H9 (cell line): ENCODE results near the gene MTURN. TPM values are rescaled to one million over a fixed set of nuclear protein-coding genes. Genes with fewer than 3 reads are reported as not detected.

Source experiments
- DNase-seq: peaks from one replicate; pipeline ENCODE4 v3.0.0-alpha.2; 2017
- H2AFZ ChIP-seq: one replicate; pipeline ENCODE4 v1.6.1; 2013; ENCODE audit warnings: mild to moderate bottlenecking, low read length, control low read depth, moderate library complexity
- H2AK5ac ChIP-seq: 2 replicates; pipeline ENCODE4 v1.6.1; 2013; ENCODE audit warnings: low read length, control low read depth, mixed read lengths; ENCODE audit not compliant: insufficient read length
- H2BK120ac ChIP-seq: one replicate; pipeline ENCODE4 v1.6.1; 2013; ENCODE audit warnings: low read depth, mild to moderate bottlenecking, low read length, control low read depth, inconsistent platforms; ENCODE audit not compliant: poor library complexity, severe bottlenecking
- H2BK12ac ChIP-seq: 2 replicates; pipeline ENCODE4 v1.6.1; 2013; ENCODE audit warnings: low read length, control low read depth, mixed read lengths, low read depth; ENCODE audit not compliant: insufficient read length
- H2BK15ac ChIP-seq: 2 replicates; pipeline ENCODE4 v1.6.1; 2013; ENCODE audit warnings: low read depth, low read length, control low read depth
- H2BK20ac ChIP-seq: one replicate; pipeline ENCODE4 v1.6.1; 2013; ENCODE audit warnings: low read depth, mild to moderate bottlenecking, low read length, control low read depth, inconsistent platforms; ENCODE audit not compliant: poor library complexity, severe bottlenecking
- H2BK5ac ChIP-seq: 2 replicates; pipeline ENCODE4 v1.6.1; 2013; ENCODE audit warnings: low read length, control low read depth, mixed read lengths; ENCODE audit not compliant: insufficient read length
- H3K14ac ChIP-seq: 2 replicates; pipeline ENCODE4 v1.6.1; 2013; ENCODE audit warnings: low read length, control low read depth; ENCODE audit not compliant: insufficient read depth
- H3K18ac ChIP-seq: 2 replicates; pipeline ENCODE4 v1.6.1; 2013; ENCODE audit warnings: low read depth, mild to moderate bottlenecking, mixed read lengths, low read length, control low read depth; ENCODE audit not compliant: insufficient read length
- H3K23ac ChIP-seq: 2 replicates; pipeline ENCODE4 v1.6.1; 2013; ENCODE audit warnings: low read length, control low read depth, mixed read lengths, low read depth; ENCODE audit not compliant: insufficient read length
- H3K23me2 ChIP-seq: 2 replicates; pipeline ENCODE4 v1.6.1; 2013; ENCODE audit warnings: low read depth, mild to moderate bottlenecking, mixed read lengths, low read length, control low read depth; ENCODE audit not compliant: insufficient read length, poor library complexity, severe bottlenecking
- H3K27ac ChIP-seq: 2 replicates; pipeline ENCODE4 v1.5.1; 2013; ENCODE audit warnings: low read length, control low read depth, mixed read lengths, low read depth; ENCODE audit not compliant: insufficient read length
- H3K27me3 ChIP-seq: 2 replicates; pipeline ENCODE4 v1.6.1; 2013; ENCODE audit warnings: low read length, control low read depth, inconsistent platforms; ENCODE audit not compliant: insufficient read depth
- H3K4ac ChIP-seq: 2 replicates; pipeline ENCODE4 v1.6.1; 2013; ENCODE audit warnings: low read depth, mild to moderate bottlenecking, control low read depth, inconsistent platforms, low read length, moderate library complexity
- H3K4me1 ChIP-seq: 2 replicates; pipeline ENCODE4 v1.6.1; 2013; ENCODE audit warnings: low read length, control low read depth, inconsistent platforms; ENCODE audit not compliant: insufficient read depth
- H3K4me2 ChIP-seq: 2 replicates; pipeline ENCODE4 v1.6.1; 2013; ENCODE audit warnings: low read length, control low read depth, mixed read lengths; ENCODE audit not compliant: insufficient read length, insufficient read depth
- H3K56ac ChIP-seq: 2 replicates; pipeline ENCODE4 v1.6.1; 2013; ENCODE audit warnings: low read depth, mild to moderate bottlenecking, mixed read lengths, low read length, control low read depth; ENCODE audit not compliant: insufficient read length
- H3K79me1 ChIP-seq: 2 replicates; pipeline ENCODE4 v1.6.1; 2013; ENCODE audit warnings: low read depth, mild to moderate bottlenecking, moderate library complexity, low read length, control low read depth, inconsistent platforms; ENCODE audit not compliant: insufficient read depth, poor library complexity, severe bottlenecking
- H3K79me2 ChIP-seq: 2 replicates; pipeline ENCODE4 v1.6.1; 2013; ENCODE audit warnings: low read length, control low read depth, inconsistent platforms; ENCODE audit not compliant: insufficient read depth
- H3K9ac ChIP-seq: 2 replicates; pipeline ENCODE4 v1.6.1; 2013; ENCODE audit warnings: low read length, control low read depth, mixed read lengths; ENCODE audit not compliant: insufficient read length; ENCODE audit errors: extremely low read depth
- H3K9me3 ChIP-seq: one replicate; pipeline ENCODE4 v1.6.1; 2013; ENCODE audit warnings: low read depth, low read length, inconsistent platforms; ENCODE audit not compliant: control insufficient read depth
- H3T11ph ChIP-seq: one replicate; pipeline ENCODE4 v1.6.1; 2013; ENCODE audit warnings: mild to moderate bottlenecking, low read length, control low read depth, inconsistent platforms
- H4K20me1 ChIP-seq: one replicate; pipeline ENCODE4 v1.6.1; 2013; ENCODE audit not compliant: control insufficient read depth, insufficient read length, insufficient read depth
- H4K5ac ChIP-seq: 2 replicates; pipeline ENCODE4 v1.6.1; 2013; ENCODE audit warnings: low read depth, mild to moderate bottlenecking, mixed read lengths, low read length, control low read depth; ENCODE audit not compliant: insufficient read length
- H4K8ac ChIP-seq: replicated peaks from 2 replicates; pipeline ENCODE4 v1.6.1; 2013; ENCODE audit warnings: low read length, control low read depth, mixed read lengths, low read depth; ENCODE audit not compliant: insufficient read length
- H4K91ac ChIP-seq: 2 replicates; pipeline ENCODE4 v1.6.1; 2013; ENCODE audit warnings: low read depth, mild to moderate bottlenecking, moderate library complexity, mixed read lengths, low read length, control low read depth; ENCODE audit not compliant: insufficient read length
- H3K27ac Mint-ChIP-seq, 3 experiments: 2 replicates in 2 of 3; 3 replicates in 1 of 3; pipeline ENCODE4 v1.8.0; 2020 to 2021; ENCODE audit warnings: mixed read lengths in 3 of 3, mild to moderate bottlenecking in 1 of 3, moderate library complexity in 1 of 3
- H3K27me3 Mint-ChIP-seq: 2 replicates; pipeline ENCODE4 v1.8.0; 2021; ENCODE audit warnings: low read depth, mild to moderate bottlenecking, moderate library complexity, mixed read lengths
- H3K36me3 Mint-ChIP-seq, 3 experiments: 2 replicates in 2 of 3; 3 replicates in 1 of 3; pipeline ENCODE4 v1.8.0; 2020 to 2021; ENCODE audit warnings: low read depth in 3 of 3, mixed read lengths in 3 of 3; ENCODE audit not compliant: insufficient read depth in 1 of 3
- H3K4me1 Mint-ChIP-seq, 2 experiments: 2 replicates each; pipeline ENCODE4 v1.8.0; 2020; ENCODE audit warnings: mixed read lengths in 2 of 2
- H3K4me3 Mint-ChIP-seq, 2 experiments: 2 replicates in 1 of 2; 3 replicates in 1 of 2; pipeline ENCODE4 v1.8.0; 2020 to 2021; ENCODE audit warnings: mild to moderate bottlenecking in 2 of 2, mixed read lengths in 2 of 2, moderate library complexity in 1 of 2
- H3K9me3 Mint-ChIP-seq, 2 experiments: 2 replicates in 1 of 2; 3 replicates in 1 of 2; pipeline ENCODE4 v1.8.0; 2020; ENCODE audit warnings: mild to moderate bottlenecking in 2 of 2, mixed read lengths in 2 of 2, moderate library complexity in 1 of 2
- WGBS: extraction: QIAGEN DNeasy Blood & Tissue Kit; methylation state at CpG from one replicate; pipeline ENCODE4 v1.1.7; 2013; ENCODE audit warnings: missing lambda C conversion rate, low lambda C conversion rate, mixed read lengths; ENCODE audit not compliant: insufficient read length; ENCODE audit errors: extremely low coverage; 5-methylcytosine and 5-hydroxymethylcytosine counted together
- total RNA-seq: library from RNA; stranded (reverse); gene quantifications from 2 replicates; pipeline ENCODE4 v1.2.1, GENCODE V29; 2021
- TF ChIP-seq, protein P1 (sequence below): fragments of 200-600 bp; sonication (generic); conservative IDR thresholded peaks from 3 replicates; pipeline ENCODE4 v1.8.0; 2021; ENCODE audit warnings: antibody characterized with exemption, mild to moderate bottlenecking

MTURN gene
- total RNA-seq, 1 experiment from 2014 or later: 3.4 TPM

DNA sequence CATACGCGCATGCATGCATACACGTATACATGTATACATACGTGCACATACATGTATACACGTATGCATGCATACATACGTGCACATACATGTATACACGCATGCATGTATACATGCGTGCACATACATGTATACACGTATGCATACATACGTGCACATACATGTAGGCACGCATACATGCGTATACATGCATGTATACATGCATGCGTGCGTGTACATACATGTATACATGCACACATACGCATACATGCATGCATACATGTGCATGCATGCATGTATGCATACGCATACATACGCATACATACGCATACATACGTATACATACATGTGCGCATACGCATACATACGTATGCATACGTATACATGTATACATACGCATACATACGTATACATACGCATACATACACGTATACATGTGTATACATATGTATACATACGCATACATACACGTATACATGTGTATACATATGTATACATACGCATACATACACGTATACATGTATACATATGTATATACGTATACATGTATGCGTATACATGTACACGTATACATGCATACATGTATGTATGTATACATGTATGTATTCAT lies 19.0 kb upstream of the MTURN start:
- no peak for DNase-seq
- Histone ChIP-seq H3K27ac (no peak overlapping the region), H2BK120ac (no peak overlapping the region), H2AK5ac (no peak overlapping the region), H3K79me2 (no peaks in the 10 kb centered on the region), H4K91ac (no peak overlapping the region), H3T11ph (no peak overlapping the region), H4K5ac (no peak overlapping the region), H4K8ac (no peak overlapping the region), H3K23ac (no peak overlapping the region), H3K18ac (no peak overlapping the region), H2AFZ (no peak overlapping the region), H3K4me1 (no peaks in the 10 kb centered on the region), H2BK5ac (no peak overlapping the region), H3K79me1 (no peaks in the 10 kb centered on the region), H4K20me1 (no peaks in the 10 kb centered on the region), H2BK12ac (no peak overlapping the region), H3K27me3 (no peaks in the 10 kb centered on the region), H3K9me3 (no peaks in the 10 kb centered on the region), H3K4ac (no peak overlapping the region), H3K23me2 (no peaks in the 10 kb centered on the region), H3K9ac (no peak overlapping the region), H2BK20ac (no peak overlapping the region), H3K14ac (no peak overlapping the region), H2BK15ac (no peak overlapping the region), H3K56ac (no peak overlapping the region), H3K4me2 (no peak overlapping the region)
- no peaks in the 10 kb centered on the region for H3K4me1 Mint-ChIP-seq
- H3K4me3 Mint-ChIP-seq: no peak overlapping the region
- peaks cover 7 to 22% (median 9%) of the 10 kb centered on the region in 3 experiments for H3K36me3 Mint-ChIP-seq
- peaks cover 17 to 18% of the 10 kb centered on the region in 2 experiments for H3K9me3 Mint-ChIP-seq
- no CpG with 5 or more reads among the region's 34 CpGs for WGBS
- no peaks in the 10 kb centered on the region for H3K27me3 Mint-ChIP-seq
- no peak overlapping the region for H3K27ac Mint-ChIP-seq
- TF ChIP-seq, protein P1, sequence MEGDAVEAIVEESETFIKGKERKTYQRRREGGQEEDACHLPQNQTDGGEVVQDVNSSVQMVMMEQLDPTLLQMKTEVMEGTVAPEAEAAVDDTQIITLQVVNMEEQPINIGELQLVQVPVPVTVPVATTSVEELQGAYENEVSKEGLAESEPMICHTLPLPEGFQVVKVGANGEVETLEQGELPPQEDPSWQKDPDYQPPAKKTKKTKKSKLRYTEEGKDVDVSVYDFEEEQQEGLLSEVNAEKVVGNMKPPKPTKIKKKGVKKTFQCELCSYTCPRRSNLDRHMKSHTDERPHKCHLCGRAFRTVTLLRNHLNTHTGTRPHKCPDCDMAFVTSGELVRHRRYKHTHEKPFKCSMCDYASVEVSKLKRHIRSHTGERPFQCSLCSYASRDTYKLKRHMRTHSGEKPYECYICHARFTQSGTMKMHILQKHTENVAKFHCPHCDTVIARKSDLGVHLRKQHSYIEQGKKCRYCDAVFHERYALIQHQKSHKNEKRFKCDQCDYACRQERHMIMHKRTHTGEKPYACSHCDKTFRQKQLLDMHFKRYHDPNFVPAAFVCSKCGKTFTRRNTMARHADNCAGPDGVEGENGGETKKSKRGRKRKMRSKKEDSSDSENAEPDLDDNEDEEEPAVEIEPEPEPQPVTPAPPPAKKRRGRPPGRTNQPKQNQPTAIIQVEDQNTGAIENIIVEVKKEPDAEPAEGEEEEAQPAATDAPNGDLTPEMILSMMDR: no peak
